ENCODE data around the gene LRRC26.

DNA sequence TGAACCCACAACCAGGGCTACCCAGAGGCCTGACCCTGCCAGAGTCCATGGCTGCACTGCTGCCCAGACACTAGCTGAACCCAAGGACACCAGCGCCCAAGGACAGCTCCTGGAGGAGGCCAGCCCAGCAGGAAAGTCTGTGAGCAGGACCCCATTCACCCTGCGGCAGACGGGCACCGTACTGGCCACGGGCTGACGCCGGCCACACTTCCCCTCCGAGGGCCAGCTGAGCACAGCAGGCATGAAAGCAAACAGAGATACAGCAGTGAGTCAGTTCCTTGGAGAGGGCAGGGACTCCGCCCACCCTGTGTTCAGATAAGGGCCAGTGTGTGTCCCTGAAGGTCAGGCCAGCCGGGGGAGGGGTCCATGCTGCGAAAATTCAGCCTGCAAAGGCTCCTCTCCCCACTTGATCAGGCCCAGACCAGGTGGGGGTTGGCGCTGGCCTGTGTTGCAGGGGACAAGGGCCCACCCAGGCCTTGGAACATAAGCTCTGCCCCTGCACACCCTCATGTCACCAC lies 49.0 kb upstream of the LRRC26 start:
- TF ChIP-seq, protein P1, sequence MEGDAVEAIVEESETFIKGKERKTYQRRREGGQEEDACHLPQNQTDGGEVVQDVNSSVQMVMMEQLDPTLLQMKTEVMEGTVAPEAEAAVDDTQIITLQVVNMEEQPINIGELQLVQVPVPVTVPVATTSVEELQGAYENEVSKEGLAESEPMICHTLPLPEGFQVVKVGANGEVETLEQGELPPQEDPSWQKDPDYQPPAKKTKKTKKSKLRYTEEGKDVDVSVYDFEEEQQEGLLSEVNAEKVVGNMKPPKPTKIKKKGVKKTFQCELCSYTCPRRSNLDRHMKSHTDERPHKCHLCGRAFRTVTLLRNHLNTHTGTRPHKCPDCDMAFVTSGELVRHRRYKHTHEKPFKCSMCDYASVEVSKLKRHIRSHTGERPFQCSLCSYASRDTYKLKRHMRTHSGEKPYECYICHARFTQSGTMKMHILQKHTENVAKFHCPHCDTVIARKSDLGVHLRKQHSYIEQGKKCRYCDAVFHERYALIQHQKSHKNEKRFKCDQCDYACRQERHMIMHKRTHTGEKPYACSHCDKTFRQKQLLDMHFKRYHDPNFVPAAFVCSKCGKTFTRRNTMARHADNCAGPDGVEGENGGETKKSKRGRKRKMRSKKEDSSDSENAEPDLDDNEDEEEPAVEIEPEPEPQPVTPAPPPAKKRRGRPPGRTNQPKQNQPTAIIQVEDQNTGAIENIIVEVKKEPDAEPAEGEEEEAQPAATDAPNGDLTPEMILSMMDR (IDR thresholded peaks at IDR 0.05), result no peak
- TF ChIP-seq NR2C2 (CRISPR knock-in tag; IDR thresholded peaks at IDR 0.05) (no peak), NR3C1 (CRISPR knock-in tag; conservative IDR thresholded peaks at IDR 0.05; ENCODE audit: low read depth) (no peak), FOXK1 (CRISPR knock-in tag; IDR thresholded peaks at IDR 0.05) (no peak), RORB (CRISPR knock-in tag; IDR thresholded peaks at IDR 0.05) (no peak), ZNF121 (CRISPR knock-in tag; IDR thresholded peaks at IDR 0.05) (no peak), SP1 (CRISPR knock-in tag; conservative IDR thresholded peaks at IDR 0.05) (no peak), IRF2 (CRISPR knock-in tag; IDR thresholded peaks at IDR 0.05; ENCODE audit: borderline replicate concordance, low read depth) (no peak)
- TF ChIP-seq, protein P2, sequence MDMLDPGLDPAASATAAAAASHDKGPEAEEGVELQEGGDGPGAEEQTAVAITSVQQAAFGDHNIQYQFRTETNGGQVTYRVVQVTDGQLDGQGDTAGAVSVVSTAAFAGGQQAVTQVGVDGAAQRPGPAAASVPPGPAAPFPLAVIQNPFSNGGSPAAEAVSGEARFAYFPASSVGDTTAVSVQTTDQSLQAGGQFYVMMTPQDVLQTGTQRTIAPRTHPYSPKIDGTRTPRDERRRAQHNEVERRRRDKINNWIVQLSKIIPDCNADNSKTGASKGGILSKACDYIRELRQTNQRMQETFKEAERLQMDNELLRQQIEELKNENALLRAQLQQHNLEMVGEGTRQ (CRISPR knock-in tag; IDR thresholded peaks at IDR 0.05), result no peak
- TF ChIP-seq, protein P3, sequence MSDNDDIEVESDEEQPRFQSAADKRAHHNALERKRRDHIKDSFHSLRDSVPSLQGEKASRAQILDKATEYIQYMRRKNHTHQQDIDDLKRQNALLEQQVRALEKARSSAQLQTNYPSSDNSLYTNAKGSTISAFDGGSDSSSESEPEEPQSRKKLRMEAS (CRISPR knock-in tag; IDR thresholded peaks at IDR 0.05), result no peak
